ENCODE measurements around the gene OLFML2A. TPM values are rescaled to one million over a fixed set of nuclear protein-coding genes. Genes with fewer than 3 reads are reported as not detected.

OLFML2A gene
- total and polyA plus RNA-seq, 2 donors from 2014 or later = 5.1 to 12.2 TPM

DNA sequence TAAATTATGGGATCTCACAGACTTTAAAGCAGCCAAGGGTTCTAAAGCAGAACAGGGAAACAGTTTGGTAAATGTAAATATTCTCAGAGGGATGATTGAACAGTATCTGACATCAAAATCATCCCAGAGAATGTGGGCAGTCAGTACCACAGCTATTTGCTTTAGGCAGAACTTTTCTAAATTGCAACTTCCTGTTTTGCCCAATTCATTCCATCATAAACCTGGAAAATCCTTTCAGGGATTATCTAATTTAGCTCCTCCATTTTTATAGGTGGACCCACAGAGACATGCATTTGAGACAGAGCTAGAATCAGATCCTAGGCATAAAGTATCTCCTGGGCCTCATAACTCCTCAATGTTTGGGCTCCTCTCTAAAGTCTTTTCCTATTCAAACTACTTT lies 18.2 kb upstream of the OLFML2A start:
- H3K27ac ChIP-seq (ENCODE audit: low read depth in 2 of 2, low read length in 2 of 2) = no peak overlapping the region
- no peaks in the 10 kb centered on the region for H3K36me3 ChIP-seq (ENCODE audit: control insufficient read depth in 2 of 3, insufficient read depth in 3 of 3, low read length in 3 of 3)
- no peak overlapping the region for H3K9ac ChIP-seq (ENCODE audit: low read length in 3 of 3)
- H3K4me1 ChIP-seq (ENCODE audit: control insufficient read depth in 2 of 3, insufficient read depth in 2 of 3, low read depth in 1 of 3, low read length in 3 of 3) = peaks cover 0 to 11% (median 0%) of the 10 kb centered on the region in 3 donors
- peaks cover 20% of the 10 kb centered on the region for H3K27me3 ChIP-seq (ENCODE audit: control insufficient read depth, insufficient read depth, low read length)
- TF ChIP-seq, protein P1, sequence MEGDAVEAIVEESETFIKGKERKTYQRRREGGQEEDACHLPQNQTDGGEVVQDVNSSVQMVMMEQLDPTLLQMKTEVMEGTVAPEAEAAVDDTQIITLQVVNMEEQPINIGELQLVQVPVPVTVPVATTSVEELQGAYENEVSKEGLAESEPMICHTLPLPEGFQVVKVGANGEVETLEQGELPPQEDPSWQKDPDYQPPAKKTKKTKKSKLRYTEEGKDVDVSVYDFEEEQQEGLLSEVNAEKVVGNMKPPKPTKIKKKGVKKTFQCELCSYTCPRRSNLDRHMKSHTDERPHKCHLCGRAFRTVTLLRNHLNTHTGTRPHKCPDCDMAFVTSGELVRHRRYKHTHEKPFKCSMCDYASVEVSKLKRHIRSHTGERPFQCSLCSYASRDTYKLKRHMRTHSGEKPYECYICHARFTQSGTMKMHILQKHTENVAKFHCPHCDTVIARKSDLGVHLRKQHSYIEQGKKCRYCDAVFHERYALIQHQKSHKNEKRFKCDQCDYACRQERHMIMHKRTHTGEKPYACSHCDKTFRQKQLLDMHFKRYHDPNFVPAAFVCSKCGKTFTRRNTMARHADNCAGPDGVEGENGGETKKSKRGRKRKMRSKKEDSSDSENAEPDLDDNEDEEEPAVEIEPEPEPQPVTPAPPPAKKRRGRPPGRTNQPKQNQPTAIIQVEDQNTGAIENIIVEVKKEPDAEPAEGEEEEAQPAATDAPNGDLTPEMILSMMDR (IDR thresholded peaks at IDR 0.05; ENCODE audit: borderline replicate concordance, extremely low read depth, insufficient read depth) = no peak
- H3K9me3 ChIP-seq (ENCODE audit: control insufficient read depth in 2 of 3, insufficient read depth in 1 of 3, low read length in 3 of 3) = no peaks in the 10 kb centered on the region
- FAIRE-seq (no peak), DNase-seq (no peak)
- H3K4me3 ChIP-seq (ENCODE audit: low read length in 3 of 3) = no peak overlapping the region
- intact Hi-C loops (cut with DNase I) = no loop called here

DNA sequence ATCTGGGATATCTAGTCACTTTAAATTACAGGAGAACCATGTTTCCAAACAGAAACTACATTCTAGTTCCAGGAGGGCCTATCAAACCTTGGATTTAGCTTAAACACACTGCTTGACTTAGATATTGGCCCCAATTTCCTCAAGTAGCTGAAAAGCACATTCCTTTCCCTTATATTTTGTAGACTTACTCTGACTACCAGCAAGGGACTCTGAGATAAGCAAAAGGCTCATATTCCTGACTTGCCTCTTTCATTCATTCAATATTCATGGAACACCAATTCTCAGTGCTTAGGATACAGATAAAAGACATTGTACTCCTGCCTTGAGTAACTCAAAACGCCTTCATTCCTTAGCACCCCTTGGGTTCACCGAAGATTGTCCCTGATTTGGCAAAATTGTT lies 17.6 kb upstream of the OLFML2A start:
- no peak overlapping the region for H3K27ac ChIP-seq (ENCODE audit: low read depth in 2 of 2, low read length in 2 of 2)
- FAIRE-seq = no peak

DNA sequence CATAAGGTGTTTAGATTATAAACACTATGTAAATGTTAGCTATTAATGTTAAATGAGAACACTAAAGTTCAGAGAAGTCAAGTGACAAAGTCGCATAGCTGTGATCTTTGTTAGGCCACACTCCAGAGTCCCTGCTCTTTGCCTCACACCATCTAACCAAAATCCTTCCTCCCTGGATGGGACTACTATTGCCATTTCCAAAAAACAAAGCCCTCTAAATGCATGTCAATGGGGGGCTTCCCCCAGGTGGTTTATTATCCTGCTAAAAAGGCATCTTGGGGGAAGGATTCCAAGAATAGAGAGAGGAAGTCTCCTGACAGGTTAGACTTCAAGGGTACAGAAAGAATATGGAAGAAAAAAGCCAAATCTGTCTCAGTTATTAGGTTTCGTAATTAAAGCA lies 16.2 kb upstream of the OLFML2A start:
- H3K36me3 ChIP-seq (ENCODE audit: control insufficient read depth in 2 of 3, insufficient read depth in 3 of 3, low read length in 3 of 3) = no peaks in the 10 kb centered on the region
- TF ChIP-seq, protein P1 (IDR thresholded peaks at IDR 0.05; ENCODE audit: borderline replicate concordance, extremely low read depth, insufficient read depth) = no peak
- H3K4me3 ChIP-seq (ENCODE audit: low read length in 3 of 3) = no peak overlapping the region
- peaks cover 0 to 11% (median 0%) of the 10 kb centered on the region in 3 donors for H3K4me1 ChIP-seq (ENCODE audit: control insufficient read depth in 2 of 3, insufficient read depth in 2 of 3, low read depth in 1 of 3, low read length in 3 of 3)
- H3K27ac ChIP-seq (ENCODE audit: low read depth in 2 of 2, low read length in 2 of 2) = no peak overlapping the region
- no peaks in the 10 kb centered on the region for H3K9me3 ChIP-seq (ENCODE audit: control insufficient read depth in 2 of 3, insufficient read depth in 1 of 3, low read length in 3 of 3)
- intact Hi-C loops (cut with DNase I) = no loop called here
- H3K9ac ChIP-seq (ENCODE audit: low read length in 3 of 3) = no peak overlapping the region
- FAIRE-seq = no peak
- peaks cover 23% of the 10 kb centered on the region for H3K27me3 ChIP-seq (ENCODE audit: control insufficient read depth, insufficient read depth, low read length)
- no peak for DNase-seq

More for the DNA sequence above, 17.6 kb upstream of the OLFML2A start:
- Histone ChIP-seq H3K9ac (ENCODE audit: low read length in 3 of 3) (no peak overlapping the region), H3K27me3 (ENCODE audit: control insufficient read depth, insufficient read depth, low read length) (peaks cover 20% of the 10 kb centered on the region), H3K36me3 (ENCODE audit: control insufficient read depth in 2 of 3, insufficient read depth in 3 of 3, low read length in 3 of 3) (no peaks in the 10 kb centered on the region), H3K9me3 (ENCODE audit: control insufficient read depth in 2 of 3, insufficient read depth in 1 of 3, low read length in 3 of 3) (no peaks in the 10 kb centered on the region), H3K4me1 (ENCODE audit: control insufficient read depth in 2 of 3, insufficient read depth in 2 of 3, low read depth in 1 of 3, low read length in 3 of 3) (peaks cover 0 to 11% (median 0%) of the 10 kb centered on the region in 3 donors), H3K4me3 (ENCODE audit: low read length in 3 of 3) (no peak overlapping the region)
- intact Hi-C loops (cut with DNase I) = no loop called here
- DNase-seq = no peak
- TF ChIP-seq, protein P1 (IDR thresholded peaks at IDR 0.05; ENCODE audit: borderline replicate concordance, extremely low read depth, insufficient read depth) = no peak

DNA sequence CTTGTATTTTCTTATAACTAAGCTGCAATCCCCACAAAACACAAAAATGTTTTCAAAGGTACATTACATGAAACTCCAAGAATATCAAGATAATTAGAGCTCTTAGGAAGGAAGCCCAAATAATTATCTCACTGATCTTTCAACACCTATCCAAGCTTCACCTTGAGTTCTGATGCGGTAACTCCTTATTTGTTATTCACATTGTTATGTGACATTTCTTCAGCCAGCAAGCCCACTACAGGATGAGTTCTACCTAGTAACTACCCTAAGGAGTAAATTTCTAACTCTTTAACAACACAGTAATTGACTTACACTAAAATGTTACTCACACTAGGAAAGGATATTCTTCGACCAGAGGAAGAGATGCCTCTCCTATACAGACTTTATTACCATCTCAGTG lies 15.7 kb upstream of the OLFML2A start:
- H3K27me3 ChIP-seq (ENCODE audit: control insufficient read depth, insufficient read depth, low read length) = peaks cover 28% of the 10 kb centered on the region
- H3K27ac ChIP-seq (ENCODE audit: low read depth in 2 of 2, low read length in 2 of 2) = no peak overlapping the region
- no peak overlapping the region for H3K9ac ChIP-seq (ENCODE audit: low read length in 3 of 3)
- TF ChIP-seq, protein P1 (IDR thresholded peaks at IDR 0.05; ENCODE audit: borderline replicate concordance, extremely low read depth, insufficient read depth) = no peak
- DNase-seq (no peak), FAIRE-seq (no peak)
- H3K9me3 ChIP-seq (ENCODE audit: control insufficient read depth in 2 of 3, insufficient read depth in 1 of 3, low read length in 3 of 3) = no peaks in the 10 kb centered on the region
- no peaks in the 10 kb centered on the region for H3K36me3 ChIP-seq (ENCODE audit: control insufficient read depth in 2 of 3, insufficient read depth in 3 of 3, low read length in 3 of 3)
- peaks cover 0 to 11% (median 0%) of the 10 kb centered on the region in 3 donors for H3K4me1 ChIP-seq (ENCODE audit: control insufficient read depth in 2 of 3, insufficient read depth in 2 of 3, low read depth in 1 of 3, low read length in 3 of 3)
- no peak overlapping the region for H3K4me3 ChIP-seq (ENCODE audit: low read length in 3 of 3)
- intact Hi-C loops (cut with DNase I) = no loop called here

Measured in kidney (tissue), 14 donors.